SU-DHL-6 (cell line): ENCODE measurements around the gene TNIP3.

Experiments used
- CTCF ChIP-seq: fragments of 200-600 bp; sonication (generic); IDR thresholded peaks from one replicate; pipeline ENCODE4 v1.5.1; 2017; ENCODE audit warnings: antibody characterized with exemption, mild to moderate bottlenecking, low read length, moderate library complexity; ENCODE audit not compliant: insufficient read depth, poor library complexity, severe bottlenecking
- EZH2phosphoT487 ChIP-seq: fragments of 200-600 bp; sonication (generic), shearing (Covaris generic); conservative IDR thresholded peaks from 2 replicates; pipeline ENCODE4 v1.6.1; 2018; ENCODE audit warnings: mild to moderate bottlenecking, antibody characterized with exemption, low read length, moderate library complexity, mixed read lengths

DNA sequence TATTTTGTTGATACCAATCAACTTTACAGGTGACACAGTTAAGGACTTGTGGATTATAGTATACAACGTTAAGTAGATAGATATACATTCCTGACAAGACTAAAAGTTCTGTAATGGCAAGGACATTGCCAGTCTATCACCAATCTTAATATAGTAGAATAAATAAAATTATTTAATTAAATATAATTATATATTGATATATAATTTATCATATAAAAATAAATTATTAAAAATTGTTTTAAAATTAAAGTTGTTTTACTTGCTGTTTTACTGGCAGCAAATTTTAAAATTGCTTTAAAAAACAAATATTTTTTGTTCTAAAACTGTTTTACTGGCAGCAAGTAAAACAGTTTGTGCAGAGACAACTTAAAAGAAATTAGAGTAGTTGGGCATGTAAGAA is 18.7 kb downstream of the TNIP3 start:
- TF ChIP-seq CTCF (no peak), EZH2phosphoT487 (no peak)
